HG02884 (cell line): ENCODE results near the gene LRCH1.

ENCODE experiments used
- ATAC-seq: cut with Tn5 transposase; IDR thresholded peaks from one replicate; pipeline ENCODE4 v1.9.1; 2021; ENCODE audit warnings: mild to moderate bottlenecking, moderate library complexity; ENCODE audit not compliant: unreplicated experiment

The LRCH1 gene

DNA sequence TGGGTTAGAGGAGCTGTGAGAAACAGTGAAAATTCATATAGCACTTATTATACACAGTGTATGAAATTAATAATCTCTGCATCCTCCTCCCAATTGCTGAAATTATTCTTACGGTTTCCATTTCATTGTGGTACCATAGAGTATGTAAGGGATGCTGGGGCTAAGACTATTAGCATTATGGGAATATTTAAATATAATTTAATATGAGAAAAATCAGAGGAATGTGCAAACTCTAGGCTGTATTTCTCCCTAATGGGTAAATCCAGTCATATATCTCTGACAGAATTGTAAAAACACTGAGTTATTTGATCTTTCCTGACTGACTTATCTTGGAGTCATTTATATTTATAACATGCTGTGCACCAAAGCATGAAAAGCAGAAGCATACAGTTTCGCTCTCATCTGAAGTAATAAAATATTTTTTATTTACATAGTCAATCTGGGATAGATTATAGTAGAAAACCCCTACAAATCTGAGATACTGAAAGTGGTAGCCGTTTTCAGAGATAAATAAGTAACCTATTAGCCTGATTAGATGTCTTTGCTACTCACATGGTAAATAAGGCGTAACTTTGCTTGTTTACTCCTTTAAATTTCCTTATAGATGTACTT is 34.9 kb downstream of the LRCH1 start:
- peak; percentile 56 for ATAC-seq

- no peak for ATAC-seq
These were observed 39.4 kb downstream of the LRCH1 start for GRCh38 chr13:46592385-46592784.

- ATAC-seq, result peak; percentile 58
These were observed 40.4 kb downstream of the LRCH1 start for GRCh38 chr13:46593398-46593797.

DNA sequence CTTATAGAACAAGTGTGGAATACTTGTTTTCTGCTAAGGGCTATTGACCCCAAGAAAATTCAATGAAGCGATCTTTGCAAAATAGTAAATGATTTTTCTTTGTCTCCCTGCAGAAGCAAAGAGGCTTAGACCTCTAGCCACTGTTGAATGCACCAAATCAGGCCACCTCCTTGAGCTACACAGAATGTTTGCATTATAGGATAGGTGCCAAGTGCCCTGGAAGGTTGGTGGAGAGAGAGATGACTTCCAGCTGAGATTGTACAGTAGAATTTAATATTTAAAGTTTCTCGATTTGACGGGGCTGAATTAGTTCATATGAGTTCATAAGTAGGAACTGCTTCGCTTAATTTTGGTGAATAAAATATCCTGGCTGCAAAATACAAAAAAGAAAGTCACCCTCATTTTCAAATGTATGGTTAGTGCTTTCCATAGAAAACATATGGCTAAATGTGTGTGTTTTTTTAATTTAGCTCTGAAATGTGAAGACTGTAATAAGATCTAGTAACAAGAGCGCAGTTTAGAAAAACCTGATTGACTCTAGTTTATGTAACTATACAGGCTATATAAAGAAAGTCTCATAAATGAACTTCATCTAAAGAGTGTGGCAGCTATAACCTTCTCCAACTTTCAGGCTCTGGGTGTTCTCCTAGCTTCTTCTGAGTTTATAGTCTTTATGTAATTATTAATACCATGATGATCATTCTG is 41.6 kb downstream of the LRCH1 start:
- ATAC-seq, result no peak

- ATAC-seq, result no peak
These were observed 42.3 kb downstream of the LRCH1 start for GRCh38 chr13:46595136-46595884.

DNA sequence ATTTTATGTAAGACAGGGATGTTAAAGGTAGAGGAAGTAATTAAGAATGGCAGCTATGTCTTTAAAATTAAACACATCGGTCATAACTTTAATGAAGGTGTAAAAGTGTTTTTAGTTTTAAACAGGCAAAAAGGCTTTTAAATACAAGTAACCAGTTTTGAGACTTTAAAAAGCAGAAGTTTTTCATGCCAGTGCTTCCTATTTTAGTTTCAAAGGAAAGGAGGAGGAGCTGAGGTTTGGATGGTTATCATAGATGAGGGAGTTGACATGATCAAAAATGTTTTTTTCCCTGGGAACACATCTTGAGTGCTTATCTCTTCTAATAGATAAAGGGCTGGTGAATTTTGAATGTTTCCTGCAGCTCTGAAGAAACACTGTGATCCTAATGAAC is 42.9 kb downstream of the LRCH1 start:
- ATAC-seq, result no peak

GRCh38 chr13:46596466-46596865 is 43.5 kb downstream of the LRCH1 start:
- ATAC-seq, result no peak

DNA sequence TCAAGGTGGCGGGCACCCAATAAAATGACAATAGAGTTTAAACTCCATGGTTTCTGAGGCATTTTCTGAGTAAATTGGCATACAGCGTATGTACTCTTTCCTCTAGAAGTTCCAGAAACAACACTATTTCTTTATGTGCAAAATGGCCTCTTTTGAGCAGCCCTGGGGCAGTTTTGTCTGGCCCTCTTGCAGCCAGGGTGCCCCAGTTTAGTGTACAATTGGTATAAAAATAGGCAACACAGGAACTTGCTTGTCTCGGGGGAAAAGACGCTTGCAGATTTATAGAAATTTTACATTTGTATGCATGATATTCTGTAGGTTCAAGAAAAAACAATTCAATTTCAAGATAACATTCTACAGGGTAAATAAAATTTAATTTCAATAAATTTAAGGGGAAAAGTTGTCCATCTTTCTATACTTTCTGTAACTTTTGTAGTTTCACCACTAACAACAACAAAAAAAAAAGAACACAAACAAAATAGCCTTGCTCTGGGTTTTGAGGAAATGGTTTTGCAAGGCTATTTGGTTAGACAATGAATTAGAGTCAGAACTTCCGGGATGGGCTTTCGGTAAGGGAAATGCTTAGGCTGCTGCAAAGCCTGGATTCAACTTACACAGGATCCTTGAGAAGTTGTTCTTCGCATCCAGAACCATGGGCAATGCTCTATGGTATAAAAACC is 45.3 kb downstream of the LRCH1 start:
- peak; percentile 39 for ATAC-seq

DNA sequence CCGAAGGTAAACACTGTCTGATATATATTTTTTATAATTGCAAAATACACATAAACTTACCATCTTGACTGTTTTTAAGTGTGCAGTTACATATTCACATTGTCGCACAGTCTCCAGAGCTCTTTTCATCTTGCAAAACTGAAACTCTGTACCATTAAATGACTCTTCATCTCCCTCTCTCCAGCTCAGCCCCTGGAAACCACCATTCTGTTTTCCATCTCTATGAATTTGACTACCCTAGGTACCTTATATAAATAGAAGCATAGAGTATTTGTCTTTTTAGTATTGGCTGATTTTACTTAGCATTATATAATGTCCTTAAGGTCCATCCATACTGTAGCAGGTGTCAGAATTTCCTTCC is 45.8 kb downstream of the LRCH1 start:
- ATAC-seq, result peak; percentile 67

- ATAC-seq, result no peak
These were observed 48.0 kb downstream of the LRCH1 start for GRCh38 chr13:46600943-46601311.

GRCh38 chr13:46602531-46602930 is 49.6 kb downstream of the LRCH1 start:
- no peak for ATAC-seq

DNA sequence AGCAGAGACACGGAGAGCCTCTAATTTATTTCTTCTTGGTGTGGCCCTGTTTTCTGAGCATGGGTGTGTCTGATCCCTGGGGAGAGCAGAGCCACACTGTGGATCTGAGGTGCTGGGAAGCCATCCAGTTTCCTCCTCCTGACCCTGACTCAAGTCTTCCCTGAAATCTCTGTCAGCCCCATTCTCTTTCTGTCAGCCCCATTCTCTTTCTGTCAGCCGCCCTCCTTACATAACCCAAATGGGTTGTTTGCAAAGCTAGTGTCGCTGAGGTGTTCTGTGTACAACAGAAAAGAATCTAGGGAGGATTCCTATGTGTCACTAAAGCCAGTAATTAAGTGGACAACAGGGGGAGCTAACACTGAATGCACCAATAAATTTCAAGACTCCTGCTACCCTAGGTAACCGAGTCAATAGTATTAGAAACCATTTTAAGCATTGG is 50.2 kb downstream of the LRCH1 start:
- no peak for ATAC-seq

GRCh38 chr13:46604226-46604990 is 51.4 kb downstream of the LRCH1 start:
- ATAC-seq, result no peak

DNA sequence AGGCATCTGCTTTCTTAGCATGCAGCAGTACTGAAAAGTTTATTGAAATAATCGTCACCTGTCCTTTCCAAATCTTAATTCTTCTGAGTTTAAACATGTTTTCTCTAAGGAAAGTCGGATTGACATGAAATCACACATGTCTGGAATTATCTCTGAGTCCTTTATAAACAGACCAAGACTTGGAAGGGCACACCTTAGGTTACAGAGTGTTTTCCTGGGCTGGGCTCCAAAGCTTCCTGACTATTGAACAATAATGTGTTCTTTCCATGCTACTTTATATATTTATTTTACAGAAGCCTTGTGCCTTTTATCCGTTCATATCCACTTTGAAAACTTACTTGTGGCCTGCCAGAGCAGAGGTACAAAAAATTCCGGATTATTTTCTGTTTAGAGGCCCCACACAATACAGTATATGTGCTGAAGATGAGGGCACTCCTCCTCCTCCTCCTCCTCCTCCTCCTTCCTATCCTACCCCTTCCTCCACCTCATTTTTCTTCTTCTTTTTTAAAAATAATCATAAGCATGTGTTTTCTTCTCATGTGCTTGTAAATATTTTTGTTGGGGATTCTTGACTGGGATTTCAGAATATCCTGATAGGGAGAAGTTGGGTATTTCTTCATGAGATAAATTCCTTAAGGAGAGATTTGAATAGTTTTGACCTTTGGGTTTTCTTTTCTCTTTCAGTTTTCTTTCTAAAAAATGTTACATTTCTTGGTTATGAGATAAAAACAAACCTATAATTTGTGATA is 52.3 kb downstream of the LRCH1 start:
- ATAC-seq, result no peak

DNA sequence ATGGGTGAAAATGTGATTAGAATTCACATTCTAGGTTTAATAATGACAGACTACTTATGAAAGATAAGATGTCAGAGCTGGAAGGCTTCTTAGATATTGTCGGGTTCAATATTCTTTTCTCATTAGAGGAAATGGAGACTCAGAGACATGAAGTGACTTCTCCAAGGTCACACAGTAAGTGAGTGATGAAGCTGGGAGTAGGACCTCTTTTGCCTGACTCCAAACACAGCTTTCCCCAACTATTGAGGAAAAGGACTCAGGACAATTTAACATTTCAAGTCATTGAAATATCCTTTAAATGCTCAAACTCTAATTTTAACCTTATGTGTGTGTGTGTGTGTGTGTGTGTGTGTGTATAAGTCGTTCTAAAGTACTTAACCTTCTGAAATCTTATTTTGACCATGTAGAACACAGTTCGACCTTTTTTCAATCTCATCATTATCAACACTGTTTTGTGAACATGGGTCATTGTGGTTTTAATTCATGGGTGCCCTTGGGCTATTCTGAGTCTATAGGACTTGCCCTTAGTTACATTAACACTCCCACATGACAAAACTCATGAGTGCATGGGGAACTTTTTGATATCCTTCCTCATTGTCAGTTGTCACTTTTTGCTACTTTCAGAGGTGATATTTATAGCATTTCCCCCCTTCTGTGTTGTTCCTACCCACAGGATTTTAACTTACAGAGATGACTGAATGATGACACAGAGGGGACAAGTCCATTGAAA is 53.0 kb downstream of the LRCH1 start:
- ATAC-seq, result peak; percentile 59

- ATAC-seq, result no peak
These were observed 54.0 kb downstream of the LRCH1 start for GRCh38 chr13:46606970-46607369.

DNA sequence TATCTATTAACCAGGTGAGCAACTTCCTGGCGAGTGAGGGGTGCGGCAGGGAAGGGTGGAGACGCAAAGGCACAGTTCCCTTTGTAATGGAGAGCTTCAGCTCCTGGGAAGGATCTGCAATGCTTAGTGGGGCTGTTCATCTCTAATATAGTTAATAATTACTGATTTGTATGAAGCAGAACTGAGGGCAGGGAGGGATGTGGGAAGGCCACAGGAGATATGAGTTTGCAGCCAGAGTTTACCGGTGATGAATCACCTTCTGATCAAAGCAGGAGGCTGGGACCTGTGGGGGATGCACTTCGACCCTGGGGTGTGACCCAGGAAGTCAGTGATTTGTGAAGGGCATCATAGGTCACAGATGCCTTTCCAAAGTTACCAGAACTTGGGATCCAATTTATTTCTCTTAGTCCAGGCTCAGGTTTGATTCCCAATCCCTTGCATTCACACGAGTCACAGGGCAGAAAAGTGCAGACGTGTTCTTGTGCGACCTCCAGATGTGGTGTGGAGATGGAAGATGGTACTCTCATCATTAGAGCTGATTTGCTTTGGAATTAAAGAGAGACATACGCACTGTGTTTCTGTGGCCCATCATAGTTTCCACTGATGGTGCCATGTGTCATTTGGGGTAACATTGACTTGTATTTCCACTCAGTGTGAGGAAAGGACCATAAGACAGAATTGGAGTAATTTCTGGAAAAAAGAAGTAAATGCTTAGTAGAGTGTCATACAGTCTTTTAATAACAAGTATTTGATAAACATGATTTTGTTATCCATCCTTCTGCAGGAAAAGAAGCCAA is 55.0 kb downstream of the LRCH1 start:
- no peak for ATAC-seq

- no peak for ATAC-seq
These were observed 56.1 kb downstream of the LRCH1 start for GRCh38 chr13:46609052-46609451.

- no peak for ATAC-seq
These were observed 56.8 kb downstream of the LRCH1 start for GRCh38 chr13:46609726-46610125.
